Stimulated activated CD4-positive, alpha-beta T cell treated with anti-CD3 and anti-CD28 coated beads, Interleukin-12 subunit alpha, Interleukin-12 subunit beta, amount 100 ng/mL, for 4 hours (primary cell): ENCODE results near the gene TACR2.

Source experiments
- DNase-seq: peaks from one replicate; pipeline ENCODE4 v3.0.0-alpha.2; 2020

TACR2 gene

GRCh38 chr10:69366738-69367137, 50.0 kb downstream of the TACR2 start:
- DNase-seq: no peak

GRCh38 chr10:69364232-69364940, 52.3 kb downstream of the TACR2 start:
- no peak for DNase-seq

- DNase-seq: no peak
These were observed 53.1 kb downstream of the TACR2 start for GRCh38 chr10:69363666-69364065.

GRCh38 chr10:69362471-69362954, 54.2 kb downstream of the TACR2 start:
- no peak for DNase-seq

GRCh38 chr10:69361303-69361614, 55.5 kb downstream of the TACR2 start:
- DNase-seq: no peak

- no peak for DNase-seq
These were observed 56.0 kb downstream of the TACR2 start for GRCh38 chr10:69360485-69361302.

- DNase-seq: no peak
These were observed 57.1 kb downstream of the TACR2 start for GRCh38 chr10:69359594-69359993.

- DNase-seq: no peak
These were observed 57.6 kb downstream of the TACR2 start for GRCh38 chr10:69359148-69359547.

GRCh38 chr10:69358148-69358795, 58.4 kb downstream of the TACR2 start:
- DNase-seq: no peak

GRCh38 chr10:69356187-69356586, 60.5 kb downstream of the TACR2 start:
- DNase-seq: no peak

- no peak for DNase-seq
These were observed 62.6 kb downstream of the TACR2 start for GRCh38 chr10:69353977-69354635.
